HepG2 (cell line): ENCODE measurements around the gene SPAG9. TPM values are rescaled to one million over a fixed set of nuclear protein-coding genes. Genes with fewer than 3 reads are reported as not detected.

Experiments used
- ATAC-seq: fragments of 200-7000 bp; cut with Tn5 transposase; 3 replicates; pipeline ENCODE4 v1.9.1; 2020; ENCODE audit warnings: mild to moderate bottlenecking, moderate library complexity
- BruUV-seq: library from RNA; stranded (reverse); fragments of 400-500 nt; replicated peaks from 2 replicates; lab custom pipeline; 2021; lab: Mats Ljungman, UMichigan
- CTCF ChIA-PET: fragments of 300-600 bp; formaldehyde crosslinking; extraction: SDS; loops from one replicate; lab custom pipeline; 2021; ENCODE audit warnings: low total read pairs, inconsistent platforms, low intra/inter-chr PET ratio; lab: Yijun Ruan, JAX
- POLR2A ChIA-PET: fragments of 350-600 bp; sonication (Branson Sonifier 250); formaldehyde crosslinking; loops from one replicate; lab custom pipeline; 2020; ENCODE audit warnings: antibody characterized with exemption, inconsistent platforms; lab: Yijun Ruan, JAX
- DNase-seq: peaks from one replicate; pipeline ENCODE4 v3.0.0-alpha.2; 2015; ENCODE audit warnings: low spot score
- FAIRE-seq: peaks from 3 replicates; lab custom pipeline; 2011; peaks lifted over from hg19 to GRCh38; lab: Jason Lieb, UNC
- H2AFZ ChIP-seq: one replicate; pipeline ENCODE4 v1.6.1; 2011; ENCODE audit warnings: low read length, inconsistent platforms
- H3K27ac ChIP-seq: fragments of 300-600 bp; 3 replicates; pipeline ENCODE4 v1.8.0; 2011; ENCODE audit warnings: mixed run types, mild to moderate bottlenecking, mixed read lengths, low read length, inconsistent platforms; ENCODE audit not compliant: insufficient read depth; ENCODE audit errors: extremely low read length
- H3K27me3 ChIP-seq, 2 experiments: fragments of 200-600 bp in 1 of 2; 2 replicates in 1 of 2; 3 replicates in 1 of 2; pipeline versions ENCODE4 v1.6.0 to v1.8.0; 2011; ENCODE audit warnings: low read length in 2 of 2, mild to moderate bottlenecking in 2 of 2, moderate library complexity in 2 of 2, inconsistent platforms in 1 of 2; ENCODE audit not compliant: insufficient read depth in 2 of 2, control insufficient read depth in 1 of 2
- H3K36me3 ChIP-seq, 2 experiments: fragments of 200-600 bp in 1 of 2; replicated peaks in 1 of 2; 2 replicates in 1 of 2; 3 replicates in 1 of 2; pipeline versions ENCODE4 v1.5.1 to v1.8.0; 2011; ENCODE audit warnings: low read length in 2 of 2, inconsistent platforms in 1 of 2; ENCODE audit not compliant: insufficient read depth in 2 of 2, control insufficient read depth in 1 of 2
- H3K4me1 ChIP-seq: 2 replicates; pipeline ENCODE4 v1.5.1; 2012; ENCODE audit warnings: low read length, inconsistent platforms; ENCODE audit not compliant: insufficient read depth
- H3K4me2 ChIP-seq: 2 replicates; pipeline ENCODE4 v1.6.0; 2011; ENCODE audit warnings: low read depth, low read length, inconsistent platforms
- H3K4me3 ChIP-seq, 3 experiments: fragments of 200-600 bp in 1 of 3; sonication (generic), shearing (Covaris generic) in 1 of 3; replicated peaks in 1 of 3; 2 replicates each; pipeline ENCODE4 v1.5.1; 2011 to 2016; ENCODE audit warnings: low read length in 3 of 3, inconsistent platforms in 2 of 3, low read depth in 2 of 3, mild to moderate bottlenecking in 2 of 3, control low read depth in 1 of 3, mixed read lengths in 1 of 3; ENCODE audit not compliant: insufficient read depth in 1 of 3
- H3K79me2 ChIP-seq: one replicate; pipeline ENCODE4 v1.6.1; 2011; ENCODE audit warnings: low read length, inconsistent platforms; ENCODE audit not compliant: insufficient read depth
- H3K9ac ChIP-seq: 2 replicates; pipeline ENCODE4 v1.6.0; 2011; ENCODE audit warnings: mild to moderate bottlenecking, low read depth, low read length, inconsistent platforms; ENCODE audit not compliant: insufficient read depth
- H3K9me3 ChIP-seq: 2 replicates; pipeline ENCODE4 v1.5.1; 2012; ENCODE audit warnings: mild to moderate bottlenecking, low read length
- H4K20me1 ChIP-seq: 2 replicates; pipeline ENCODE4 v1.6.0; 2011; ENCODE audit warnings: inconsistent platforms, mild to moderate bottlenecking, low read length, moderate library complexity; ENCODE audit not compliant: insufficient read depth
- ATF1 ChIP-seq: IDR thresholded peaks from 2 replicates; pipeline ENCODE4 v1.6.1; 2016; ENCODE audit warnings: mild to moderate bottlenecking, control low read depth
- HCFC1 ChIP-seq: fragments of 150-350 bp; IDR thresholded peaks from 2 replicates; pipeline ENCODE4 v1.6.1; 2014; ENCODE audit warnings: low read depth, low read length
- MIER2 ChIP-seq: IDR thresholded peaks from 2 replicates; pipeline ENCODE4 v1.6.1; 2016; ENCODE audit warnings: missing biosample characterization, missing genetic modification reagents
- SMARCC2 ChIP-seq: fragments of 450-650 bp; IDR thresholded peaks from 2 replicates; pipeline ENCODE4 v1.6.1; 2017; ENCODE audit warnings: antibody characterized with exemption, mild to moderate bottlenecking
- ZFP36 ChIP-seq: fragments of 150-350 bp; IDR thresholded peaks from 2 replicates; pipeline ENCODE4 v1.6.1; 2018; ENCODE audit warnings: borderline replicate concordance, low read length, low read depth; ENCODE audit not compliant: partially characterized antibody
- ZNF101 ChIP-seq: sonication (generic); formaldehyde crosslinking; IDR thresholded peaks from 2 replicates; pipeline ENCODE4 v1.4.0; 2020; ENCODE audit warnings: mild to moderate bottlenecking, low read depth, missing genetic modification reagents, borderline replicate concordance
- ZNF570 ChIP-seq: sonication (generic); formaldehyde crosslinking; IDR thresholded peaks from 2 replicates; pipeline ENCODE4 v1.4.0; 2020; ENCODE audit warnings: mild to moderate bottlenecking, missing genetic modification reagents, borderline replicate concordance
- ZNF615 ChIP-seq: sonication (generic); formaldehyde crosslinking; IDR thresholded peaks from 2 replicates; pipeline ENCODE4 v1.5.0; 2020; ENCODE audit warnings: mild to moderate bottlenecking, missing genetic modification reagents, borderline replicate concordance
- WGBS: methylation state at CpG from one replicate; pipeline ENCODE4 v1.1.6; 2017; ENCODE audit warnings: low lambda C conversion rate; 5-methylcytosine and 5-hydroxymethylcytosine counted together
- in situ Hi-C: cut with HindIII; loops from 2 replicates; pipeline ENCODE4 v1.10.0; 2017; ENCODE audit warnings: low pct_unique_long_range_greater_than_20kb; ENCODE audit not compliant: extremely low pct_ligation_motif_present
- intact Hi-C: fragments of 100-400 bp; cut with micrococcal nuclease; formaldehyde crosslinking; loops from one replicate; pipeline ENCODE4 v1.10.0; 2022; ENCODE audit not compliant: unreplicated experiment
- polyA plus RNA-seq, 8 experiments: library from polyadenylated mRNA; depleted of rRNA in 3 of 8; stranded (reverse) in 7 of 8; unstranded in 1 of 8; fragments of >200 nt; fragmentation: Illumina TruSeq in 4 of 8; extraction: Trizol in 4 of 8; gene quantifications; 2 replicates each; pipeline versions ENCODE4 v1.2.1 to v1.2.3, GENCODE V29; 2011 to 2016; ENCODE audit warnings: low read depth in 4 of 8, missing spikeins in 1 of 8, mixed read lengths in 1 of 8; ENCODE audit not compliant: insufficient read depth in 1 of 8
- total RNA-seq, 5 experiments: library from RNA; depleted of rRNA; stranded (reverse); fragments of >200 nt; fragmentation: Illumina TruSeq; extraction: Trizol; gene quantifications; 2 replicates each; pipeline ENCODE4 v1.2.3, GENCODE V29; 2016; ENCODE audit warnings: low read depth in 1 of 5
- TF ChIP-seq, protein P1 (sequence below): sonication (generic); formaldehyde crosslinking; IDR thresholded peaks from 2 replicates; pipeline ENCODE4 v1.5.0; 2020; ENCODE audit warnings: mild to moderate bottlenecking, missing genetic modification reagents, moderate library complexity
- TF ChIP-seq, protein P2 (sequence below): sonication (generic); formaldehyde crosslinking; IDR thresholded peaks from 2 replicates; pipeline ENCODE4 v1.4.0; 2020; ENCODE audit warnings: missing genetic modification reagents, borderline replicate concordance
- TF ChIP-seq, protein P3 (sequence below): sonication (generic); formaldehyde crosslinking; IDR thresholded peaks from 2 replicates; pipeline ENCODE4 v1.4.0; 2020; ENCODE audit warnings: mild to moderate bottlenecking, missing genetic modification reagents, borderline replicate concordance
- TF ChIP-seq, protein P4 (sequence below): IDR thresholded peaks from 2 replicates; pipeline ENCODE4 v1.6.1; 2016

The SPAG9 gene
- total and polyA plus RNA-seq, 2 of the 13 experiments (the other 11 are each of a cell fraction or from before 2014, with no cell fraction given), result 43.2 to 78.6 TPM

DNA sequence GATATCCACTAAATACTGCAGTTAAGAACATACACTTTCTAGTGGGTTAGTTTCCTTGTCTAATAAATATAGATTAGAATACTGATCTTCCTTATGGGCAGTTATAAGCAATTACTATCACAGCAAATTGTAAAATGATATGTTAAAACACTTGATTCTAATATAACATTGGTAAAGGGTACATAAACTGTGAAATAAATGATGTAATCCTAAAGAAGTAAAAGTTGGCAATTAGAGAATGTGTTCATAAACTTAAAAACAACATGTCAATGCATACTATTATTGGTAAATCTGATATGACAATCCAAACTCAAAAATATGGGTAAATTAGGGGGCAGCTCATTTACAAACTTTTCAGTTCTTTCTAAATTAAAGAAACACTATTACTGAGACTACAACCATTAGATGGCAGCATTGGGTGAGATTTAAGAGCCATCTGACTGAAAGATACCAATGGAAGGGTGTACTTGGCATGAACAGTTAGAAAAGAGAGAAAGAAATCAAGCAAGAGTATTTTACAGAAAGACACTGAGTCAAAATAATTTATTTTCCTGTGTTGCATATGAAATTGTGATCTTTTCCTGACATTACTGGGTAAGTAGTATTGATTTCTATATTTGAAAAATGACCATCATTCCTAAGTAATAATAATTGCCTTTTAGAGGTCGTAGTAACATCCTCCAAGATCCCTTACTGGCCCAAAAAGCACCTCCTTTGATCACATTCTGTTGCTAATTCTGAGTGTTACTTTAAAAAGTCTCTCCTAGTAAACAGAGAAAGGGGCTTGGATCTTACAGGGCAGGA, 119.6 kb downstream of the SPAG9 start (continued):
- TF ChIP-seq, protein P1, sequence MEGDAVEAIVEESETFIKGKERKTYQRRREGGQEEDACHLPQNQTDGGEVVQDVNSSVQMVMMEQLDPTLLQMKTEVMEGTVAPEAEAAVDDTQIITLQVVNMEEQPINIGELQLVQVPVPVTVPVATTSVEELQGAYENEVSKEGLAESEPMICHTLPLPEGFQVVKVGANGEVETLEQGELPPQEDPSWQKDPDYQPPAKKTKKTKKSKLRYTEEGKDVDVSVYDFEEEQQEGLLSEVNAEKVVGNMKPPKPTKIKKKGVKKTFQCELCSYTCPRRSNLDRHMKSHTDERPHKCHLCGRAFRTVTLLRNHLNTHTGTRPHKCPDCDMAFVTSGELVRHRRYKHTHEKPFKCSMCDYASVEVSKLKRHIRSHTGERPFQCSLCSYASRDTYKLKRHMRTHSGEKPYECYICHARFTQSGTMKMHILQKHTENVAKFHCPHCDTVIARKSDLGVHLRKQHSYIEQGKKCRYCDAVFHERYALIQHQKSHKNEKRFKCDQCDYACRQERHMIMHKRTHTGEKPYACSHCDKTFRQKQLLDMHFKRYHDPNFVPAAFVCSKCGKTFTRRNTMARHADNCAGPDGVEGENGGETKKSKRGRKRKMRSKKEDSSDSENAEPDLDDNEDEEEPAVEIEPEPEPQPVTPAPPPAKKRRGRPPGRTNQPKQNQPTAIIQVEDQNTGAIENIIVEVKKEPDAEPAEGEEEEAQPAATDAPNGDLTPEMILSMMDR (CRISPR knock-in tag), result peak; percentile 67

DNA sequence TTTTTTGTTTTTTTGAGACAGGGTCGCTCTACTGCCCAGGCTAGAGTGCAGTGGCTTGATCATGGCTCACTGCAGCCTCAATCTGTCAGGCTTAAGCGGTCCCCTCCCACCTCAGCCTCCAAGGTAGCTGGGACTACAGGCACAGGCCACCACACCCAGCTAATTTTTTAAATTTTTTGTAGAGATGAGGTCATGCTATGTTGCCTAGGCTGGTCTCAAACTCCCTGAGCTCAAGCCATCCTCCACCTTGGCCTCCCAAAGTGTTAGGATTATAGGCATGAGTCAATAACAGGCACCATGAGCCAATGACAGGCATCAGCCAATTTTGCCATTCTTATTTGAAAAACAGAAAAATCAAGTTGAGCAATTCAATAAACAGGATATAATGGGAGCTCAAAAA, 125.0 kb downstream of the SPAG9 start:
- H2AFZ ChIP-seq, result no peak overlapping the region
- no peak for FAIRE-seq
- no peaks in the 10 kb centered on the region for H3K4me1 ChIP-seq
- H3K27ac ChIP-seq, result no peak overlapping the region
- TF ChIP-seq SMARCC2 (no peak), ZNF101 (no peak), MIER2 (CRISPR knock-in tag) (no peak), ZFP36 (no peak), ZNF615 (CRISPR knock-in tag) (no peak), HCFC1 (no peak), ATF1 (CRISPR knock-in tag) (no peak), ZNF570 (CRISPR knock-in tag) (no peak)
- TF ChIP-seq, protein P2, sequence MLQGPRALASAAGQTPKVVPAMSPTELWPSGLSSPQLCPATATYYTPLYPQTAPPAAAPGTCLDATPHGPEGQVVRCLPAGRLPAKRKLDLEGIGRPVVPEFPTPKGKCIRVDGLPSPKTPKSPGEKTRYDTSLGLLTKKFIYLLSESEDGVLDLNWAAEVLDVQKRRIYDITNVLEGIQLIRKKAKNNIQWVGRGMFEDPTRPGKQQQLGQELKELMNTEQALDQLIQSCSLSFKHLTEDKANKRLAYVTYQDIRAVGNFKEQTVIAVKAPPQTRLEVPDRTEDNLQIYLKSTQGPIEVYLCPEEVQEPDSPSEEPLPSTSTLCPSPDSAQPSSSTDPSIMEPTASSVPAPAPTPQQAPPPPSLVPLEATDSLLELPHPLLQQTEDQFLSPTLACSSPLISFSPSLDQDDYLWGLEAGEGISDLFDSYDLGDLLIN (CRISPR knock-in tag), result no peak
- TF ChIP-seq, protein P3, sequence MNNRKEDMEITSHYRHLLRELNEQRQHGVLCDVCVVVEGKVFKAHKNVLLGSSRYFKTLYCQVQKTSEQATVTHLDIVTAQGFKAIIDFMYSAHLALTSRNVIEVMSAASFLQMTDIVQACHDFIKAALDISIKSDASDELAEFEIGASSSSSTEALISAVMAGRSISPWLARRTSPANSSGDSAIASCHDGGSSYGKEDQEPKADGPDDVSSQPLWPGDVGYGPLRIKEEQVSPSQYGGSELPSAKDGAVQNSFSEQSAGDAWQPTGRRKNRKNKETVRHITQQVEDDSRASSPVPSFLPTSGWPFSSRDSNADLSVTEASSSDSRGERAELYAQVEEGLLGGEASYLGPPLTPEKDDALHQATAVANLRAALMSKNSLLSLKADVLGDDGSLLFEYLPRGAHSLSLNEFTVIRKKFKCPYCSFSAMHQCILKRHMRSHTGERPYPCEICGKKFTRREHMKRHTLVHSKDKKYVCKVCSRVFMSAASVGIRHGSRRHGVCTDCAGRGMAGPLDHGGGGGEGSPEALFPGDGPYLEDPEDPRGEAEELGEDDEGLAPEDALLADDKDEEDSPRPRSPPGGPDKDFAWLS (CRISPR knock-in tag), result no peak
- TF ChIP-seq, protein P4, sequence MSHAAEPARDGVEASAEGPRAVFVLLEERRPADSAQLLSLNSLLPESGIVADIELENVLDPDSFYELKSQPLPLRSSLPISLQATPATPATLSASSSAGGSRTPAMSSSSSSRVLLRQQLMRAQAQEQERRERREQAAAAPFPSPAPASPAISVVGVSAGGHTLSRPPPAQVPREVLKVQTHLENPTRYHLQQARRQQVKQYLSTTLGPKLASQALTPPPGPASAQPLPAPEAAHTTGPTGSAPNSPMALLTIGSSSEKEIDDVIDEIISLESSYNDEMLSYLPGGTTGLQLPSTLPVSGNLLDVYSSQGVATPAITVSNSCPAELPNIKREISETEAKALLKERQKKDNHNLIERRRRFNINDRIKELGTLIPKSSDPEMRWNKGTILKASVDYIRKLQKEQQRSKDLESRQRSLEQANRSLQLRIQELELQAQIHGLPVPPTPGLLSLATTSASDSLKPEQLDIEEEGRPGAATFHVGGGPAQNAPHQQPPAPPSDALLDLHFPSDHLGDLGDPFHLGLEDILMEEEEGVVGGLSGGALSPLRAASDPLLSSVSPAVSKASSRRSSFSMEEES (CRISPR knock-in tag), result no peak
- no peak for ATAC-seq
- H3K36me3 ChIP-seq, result peaks cover 28 to 83% of the 10 kb centered on the region in 2 experiments
- H3K4me3 ChIP-seq, result no peak overlapping the region
- WGBS, result 92% methylated on average over 2 of the region's 2 CpGs
- in situ Hi-C loops (no loop called here), intact Hi-C loops (no loop called here)
- no peaks in the 10 kb centered on the region for H3K79me2 ChIP-seq
- H3K9me3 ChIP-seq, result no peaks in the 10 kb centered on the region
- H3K4me2 ChIP-seq, result no peak overlapping the region
- no peaks in the 10 kb centered on the region for H3K27me3 ChIP-seq
- H3K9ac ChIP-seq, result no peak overlapping the region
- no peak for DNase-seq
- H4K20me1 ChIP-seq, result no peaks in the 10 kb centered on the region
- CTCF ChIA-PET, result no interaction called here
- BruUV-seq, result no TSS peak
- POLR2A ChIA-PET, result no interaction called here
